Suppressor macrophage treated with lipopolysaccharide for 4 hours (primary cell): Measurements from ENCODE around the gene IL4I1.

Experiments used
- DNase-seq: peaks from one replicate; pipeline ENCODE4 v3.0.0-alpha.2; 2020

IL4I1 gene

GRCh38 chr19:49862391-49863253, 34.1 kb downstream of the IL4I1 start:
- DNase-seq, result no peak

GRCh38 chr19:49861541-49862378, 34.9 kb downstream of the IL4I1 start:
- DNase-seq, result no peak

GRCh38 chr19:49861107-49861506, 35.6 kb downstream of the IL4I1 start:
- no peak for DNase-seq

GRCh38 chr19:49860336-49861102, 36.2 kb downstream of the IL4I1 start:
- no peak for DNase-seq

- DNase-seq, result no peak
Observed at GRCh38 chr19:49859682-49860335, 36.9 kb downstream of the IL4I1 start.

- DNase-seq, result no peak
Observed at GRCh38 chr19:49858088-49858985, 38.4 kb downstream of the IL4I1 start.

- no peak for DNase-seq
Observed at GRCh38 chr19:49857838-49858087, 38.9 kb downstream of the IL4I1 start.

GRCh38 chr19:49857061-49857837, 39.4 kb downstream of the IL4I1 start:
- DNase-seq, result no peak

- DNase-seq, result no peak
Observed at GRCh38 chr19:49856574-49857021, 40.1 kb downstream of the IL4I1 start.

- DNase-seq, result no peak
Observed at GRCh38 chr19:49855676-49856573, 40.8 kb downstream of the IL4I1 start.

GRCh38 chr19:49855277-49855675, 41.4 kb downstream of the IL4I1 start:
- DNase-seq, result no peak

- no peak for DNase-seq
Observed at GRCh38 chr19:49854378-49855263, 42.1 kb downstream of the IL4I1 start.

GRCh38 chr19:49853852-49854377, 42.8 kb downstream of the IL4I1 start:
- no peak for DNase-seq

- no peak for DNase-seq
Observed at GRCh38 chr19:49852631-49853126, 44.0 kb downstream of the IL4I1 start.

GRCh38 chr19:49851456-49852259, 45.0 kb downstream of the IL4I1 start:
- DNase-seq, result no peak

GRCh38 chr19:49850487-49851342, 46.0 kb downstream of the IL4I1 start, which contains the start of gene PTOV1:
Gene PTOV1 (plus strand): TSS chr19:49851159.
- DNase-seq, result peak; percentile 97

GRCh38 chr19:49850221-49850486, 46.5 kb downstream of the IL4I1 start:
- no peak for DNase-seq
